HG03108 (cell line): ENCODE results near the gene KCTD16.

ENCODE experiments used
- ATAC-seq: cut with Tn5 transposase; IDR thresholded peaks from one replicate; pipeline ENCODE4 v1.9.1; 2021; ENCODE audit warnings: moderate library complexity; ENCODE audit not compliant: unreplicated experiment

KCTD16 gene

DNA sequence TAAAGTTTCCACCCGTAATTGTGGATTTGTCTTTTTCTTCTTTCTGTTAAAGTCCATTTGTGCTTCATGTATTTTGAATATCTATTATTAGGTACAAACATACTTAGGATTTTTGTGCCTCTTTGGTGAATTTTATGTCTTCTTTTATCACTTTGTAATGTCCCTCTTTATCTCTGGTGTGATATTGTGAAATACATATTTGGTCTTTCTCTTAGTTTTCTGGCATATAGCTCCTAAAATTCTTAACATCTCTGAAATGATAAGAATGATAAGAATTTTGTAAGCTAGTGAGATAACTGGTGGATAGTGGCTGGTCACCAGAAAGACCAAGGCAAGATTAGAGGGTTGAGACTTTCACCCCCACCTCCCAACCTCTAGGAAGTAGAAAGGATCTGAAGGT lies 111.1 kb downstream of the KCTD16 start:
- ATAC-seq: no peak

DNA sequence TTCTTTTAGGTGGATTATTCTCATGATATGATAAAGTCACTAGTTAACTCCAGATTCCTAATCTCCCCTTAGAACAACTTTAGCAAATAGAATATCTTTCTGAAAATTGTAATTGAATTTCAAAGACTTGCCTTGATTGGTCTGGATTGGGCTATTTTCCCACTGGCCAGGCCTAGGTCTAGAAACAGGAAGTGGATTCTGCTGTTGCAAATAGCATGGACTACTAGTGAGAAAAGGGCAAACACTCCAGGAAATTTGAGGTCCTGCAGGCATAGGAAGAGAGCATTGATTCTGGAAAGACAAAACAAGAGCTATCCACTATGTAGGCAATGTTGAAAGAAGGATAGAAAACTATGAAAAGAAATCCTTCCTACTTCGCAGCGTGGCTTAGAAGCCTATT lies 113.4 kb downstream of the KCTD16 start:
- no peak for ATAC-seq

DNA sequence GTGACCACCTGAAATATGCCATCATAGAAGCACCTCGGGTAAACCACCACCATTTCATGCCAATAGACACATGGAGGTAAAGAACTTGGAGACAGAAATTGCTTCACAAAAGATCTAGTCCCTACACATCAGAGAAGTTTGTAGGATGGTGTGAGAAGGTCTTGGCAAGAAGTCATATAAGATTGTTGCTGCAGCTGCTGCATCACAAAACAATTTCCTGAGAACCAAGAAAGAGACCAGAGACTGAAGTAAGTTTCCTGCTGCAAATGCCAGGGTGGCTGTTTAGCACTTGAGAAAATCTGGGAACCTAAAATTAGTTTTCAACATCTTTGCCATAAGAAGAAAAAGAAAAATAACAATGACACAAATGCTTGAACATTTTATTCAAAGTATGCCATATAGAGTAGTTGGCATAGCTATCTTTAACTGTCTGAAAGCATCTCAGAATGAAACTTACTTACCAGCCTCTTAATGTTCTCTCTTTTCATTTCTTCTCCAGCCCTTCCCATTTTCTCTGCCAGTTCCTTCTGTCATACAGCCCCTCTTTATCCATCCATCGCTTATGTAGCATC lies 114.3 kb downstream of the KCTD16 start:
- ATAC-seq: no peak

DNA sequence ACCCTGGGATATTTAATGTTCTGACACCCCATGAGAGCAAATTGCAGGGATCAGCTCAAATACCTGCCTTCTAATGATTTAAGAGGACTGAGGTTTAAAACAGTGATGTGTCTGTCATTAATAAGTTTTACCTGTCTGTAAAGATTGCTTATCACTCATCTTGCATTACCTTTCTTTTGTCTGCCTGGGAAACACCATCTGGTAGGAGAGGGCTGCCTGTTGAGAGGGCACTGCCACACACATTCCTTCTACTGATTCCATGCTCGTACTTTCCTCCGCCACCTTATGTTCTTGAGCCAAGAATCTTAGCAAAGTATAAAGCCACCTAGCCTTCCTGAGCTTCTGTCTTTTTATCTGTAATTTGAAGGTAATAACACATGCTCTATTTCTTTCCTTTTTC lies 118.6 kb downstream of the KCTD16 start:
- no peak for ATAC-seq

DNA sequence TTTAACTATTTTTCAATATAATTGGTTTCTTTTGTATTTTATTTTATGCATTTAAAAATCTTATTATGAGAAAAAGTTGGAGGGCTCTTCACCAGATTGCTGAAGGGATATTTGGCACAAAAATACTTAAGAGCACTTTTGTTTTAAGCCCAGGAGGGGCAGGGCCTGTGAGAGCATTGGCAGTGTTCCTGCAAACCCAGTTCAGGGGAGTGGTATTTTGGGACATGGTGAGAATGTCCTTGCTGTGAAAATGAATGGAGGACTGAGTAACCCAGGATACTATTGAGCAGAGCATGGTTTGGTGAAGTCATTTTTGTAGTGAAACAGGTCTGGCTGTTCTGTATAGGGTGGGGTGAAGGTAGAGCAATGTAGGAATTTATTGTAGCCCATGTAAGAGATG lies 121.4 kb downstream of the KCTD16 start:
- no peak for ATAC-seq

DNA sequence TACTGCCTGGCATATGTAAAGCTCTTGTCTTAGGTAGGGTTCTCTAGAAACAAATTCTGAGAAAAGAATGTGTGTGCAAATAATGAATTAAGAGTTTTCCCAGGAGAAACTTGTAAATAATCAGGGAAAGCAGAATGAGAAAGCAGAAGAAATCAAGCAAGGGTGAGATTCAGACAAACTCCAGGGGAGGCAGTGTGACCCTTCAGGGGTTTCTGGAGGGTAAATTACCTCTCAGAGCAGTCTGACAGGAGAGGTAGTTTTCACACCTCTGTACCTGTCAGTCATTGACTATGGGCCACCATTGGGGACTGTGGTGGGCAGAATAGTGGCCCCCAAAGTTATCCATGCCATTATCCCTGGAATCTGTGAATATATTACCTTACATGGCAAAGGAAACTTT lies 124.6 kb downstream of the KCTD16 start:
- ATAC-seq: no peak

DNA sequence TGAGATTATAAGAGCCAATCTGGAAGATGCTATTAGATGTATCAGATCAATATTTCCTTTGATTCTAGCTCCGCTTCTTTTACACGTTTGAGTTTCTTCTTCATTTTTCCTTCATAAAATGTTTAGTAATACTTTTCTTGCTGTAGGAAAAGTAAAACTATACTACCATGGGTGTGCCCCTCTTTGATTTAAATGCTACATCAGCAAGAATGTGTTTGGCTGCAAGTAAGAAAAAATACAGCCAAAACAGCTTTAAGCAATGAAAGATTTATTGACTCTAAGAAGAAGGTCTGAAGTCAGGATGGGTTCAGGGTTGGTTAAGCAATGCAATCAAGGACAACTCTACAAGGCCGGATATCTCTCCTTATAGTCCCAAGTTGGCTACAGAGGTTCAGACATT lies 126.4 kb downstream of the KCTD16 start:
- no peak for ATAC-seq

DNA sequence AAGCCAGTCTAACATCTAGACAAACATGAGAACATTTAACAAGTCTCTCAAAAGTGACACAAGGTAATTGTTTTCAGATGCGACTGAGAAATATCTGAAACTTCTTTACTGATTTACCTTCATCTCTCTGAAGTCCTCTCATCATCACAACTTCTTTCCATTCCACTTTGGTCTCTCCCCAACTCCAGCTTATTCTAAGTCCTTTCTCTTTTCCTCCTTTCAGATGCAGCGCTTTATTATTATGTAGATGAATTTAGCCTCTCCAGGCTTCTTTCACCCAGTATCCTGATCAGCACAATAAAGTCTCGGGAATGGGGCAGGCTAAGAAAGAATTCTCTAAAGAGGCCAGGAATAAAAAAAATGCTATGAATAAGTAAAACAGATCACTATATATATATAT lies 128.0 kb downstream of the KCTD16 start:
- ATAC-seq: no peak

DNA sequence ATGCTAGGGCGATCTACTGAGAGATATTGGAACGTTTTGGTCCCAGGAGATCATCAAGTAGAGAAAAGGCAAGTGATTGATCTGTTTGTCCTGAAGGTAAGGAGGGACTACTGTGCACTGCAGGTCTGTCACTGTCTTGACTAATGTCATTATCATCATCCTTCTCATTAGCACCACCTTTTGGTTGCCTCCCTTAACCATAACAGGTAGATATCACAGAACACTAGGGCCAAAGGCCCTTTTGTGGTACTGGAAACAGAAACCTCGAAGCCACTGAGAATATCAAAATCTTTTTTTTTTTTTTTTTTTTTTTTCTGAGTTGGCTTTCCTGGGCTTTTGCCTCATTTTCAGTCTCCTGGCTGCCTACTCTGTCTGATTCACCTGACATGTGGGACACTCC lies 134.0 kb downstream of the KCTD16 start:
- ATAC-seq: no peak

DNA sequence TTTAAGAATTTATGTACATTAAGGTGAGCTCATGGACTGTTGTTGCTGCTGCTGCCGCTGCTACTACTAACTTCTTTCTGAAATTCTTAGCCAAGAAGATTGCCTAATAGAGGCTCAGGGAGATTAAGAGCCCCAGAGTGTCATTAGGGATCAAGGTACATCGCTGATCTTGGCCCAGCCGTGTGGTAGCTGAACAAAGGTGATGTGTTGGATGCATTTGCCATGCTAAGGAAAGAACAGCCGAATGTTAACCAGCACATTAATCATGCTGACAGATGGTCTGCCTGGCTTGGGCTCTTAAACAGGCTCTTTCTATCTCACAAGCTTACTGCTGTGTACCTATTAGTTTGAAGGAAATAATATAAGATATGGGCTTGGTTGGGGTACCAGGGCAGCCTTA lies 137.1 kb downstream of the KCTD16 start:
- no peak for ATAC-seq

DNA sequence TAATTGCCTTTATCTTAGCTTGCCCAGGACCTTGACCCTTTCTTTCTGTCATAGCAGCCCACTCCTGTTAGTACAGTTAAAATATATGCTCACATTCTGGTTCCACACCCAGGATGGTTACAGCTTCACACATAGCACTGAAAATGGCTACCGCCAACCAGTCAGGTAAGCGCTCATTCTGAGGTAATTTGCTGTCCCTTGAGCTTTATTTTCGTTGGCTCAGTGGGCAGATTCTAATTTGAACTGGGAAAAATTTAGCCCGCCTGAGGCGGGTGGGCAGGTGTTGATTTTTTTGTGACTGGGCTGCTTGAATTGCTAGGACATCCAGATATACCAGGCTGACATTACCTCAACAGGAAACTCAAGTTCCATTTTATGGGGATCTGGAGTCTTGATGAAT lies 137.5 kb downstream of the KCTD16 start:
- ATAC-seq: no peak

DNA sequence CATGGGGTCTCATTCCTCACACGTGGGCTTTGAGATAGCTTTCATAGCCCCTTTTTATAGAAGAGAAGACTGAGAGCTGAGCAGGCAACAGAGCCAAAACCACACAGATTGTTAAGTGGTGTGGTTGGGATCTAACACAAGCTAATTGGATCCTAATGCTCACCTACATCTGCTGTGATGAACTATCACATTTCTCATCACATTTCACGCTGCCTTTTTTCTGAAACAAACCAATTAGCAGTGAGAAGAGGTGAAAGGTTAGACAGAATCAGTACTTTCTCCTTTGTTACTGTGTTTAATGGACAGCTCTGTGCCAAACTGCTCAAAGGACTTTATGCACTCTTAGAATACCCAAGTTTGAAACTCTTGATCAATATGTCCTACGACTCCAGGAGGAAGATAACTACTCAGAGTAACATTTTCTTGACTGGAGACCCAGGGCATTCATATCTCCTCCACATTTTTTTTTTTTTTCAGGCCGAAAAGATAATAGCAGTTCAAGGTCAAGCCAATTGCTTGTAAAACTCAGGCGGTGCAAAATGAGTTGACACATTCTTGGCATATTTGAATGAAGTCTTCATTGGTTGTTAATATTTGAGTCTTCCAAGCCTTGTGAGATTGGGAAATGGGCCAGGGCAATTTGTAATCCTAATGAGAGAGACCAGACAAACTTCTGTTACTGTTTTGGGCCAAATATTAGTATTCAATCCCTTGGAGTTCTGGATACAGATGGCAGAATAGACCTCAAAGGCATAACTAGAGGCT lies 138.4 kb downstream of the KCTD16 start:
- ATAC-seq: no peak

DNA sequence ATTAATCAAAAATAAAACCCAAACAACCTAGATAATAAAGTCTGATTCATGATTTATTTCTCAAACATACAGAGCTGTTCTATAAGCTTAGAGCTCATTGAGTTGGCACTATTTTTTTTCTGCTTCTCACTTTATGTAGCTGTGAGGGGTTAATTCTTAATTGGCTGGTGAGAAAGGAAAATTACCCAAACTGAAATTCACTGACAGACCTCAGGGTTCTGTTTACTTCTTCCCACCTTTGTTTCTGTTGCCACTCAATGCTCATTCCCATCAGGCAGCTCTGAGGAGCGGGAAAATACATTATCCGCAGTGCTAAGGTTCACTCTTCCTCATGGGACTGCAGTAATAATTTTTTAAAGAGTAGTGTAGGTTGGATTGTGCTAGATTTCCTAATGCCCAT lies 139.9 kb downstream of the KCTD16 start:
- ATAC-seq: no peak

DNA sequence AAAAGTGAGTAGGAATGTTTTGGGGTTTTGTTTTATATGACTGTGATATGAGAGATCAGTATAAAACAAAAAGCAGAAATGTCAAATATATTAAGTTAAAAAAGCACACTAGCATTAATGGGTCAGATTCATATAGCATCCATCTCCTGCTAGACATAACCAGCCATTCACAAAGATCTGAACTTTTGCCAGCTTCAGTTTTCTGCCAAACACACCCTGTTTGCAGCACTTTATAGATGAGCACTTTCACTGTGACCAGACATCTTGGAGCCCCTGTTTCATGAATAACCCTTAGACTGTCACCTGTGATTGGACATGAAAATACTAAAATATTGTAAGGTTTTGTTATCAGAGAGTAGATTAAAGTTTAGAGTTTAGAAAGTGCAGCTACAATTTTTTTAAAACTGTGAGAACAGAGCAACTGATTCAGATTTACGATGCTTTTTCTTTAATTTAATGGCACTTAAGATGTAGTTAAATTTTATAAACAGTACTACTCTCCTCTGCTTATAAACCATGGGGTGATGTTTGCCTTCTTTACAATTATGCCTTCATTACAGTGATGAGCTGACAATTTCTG lies 142.6 kb downstream of the KCTD16 start:
- no peak for ATAC-seq

DNA sequence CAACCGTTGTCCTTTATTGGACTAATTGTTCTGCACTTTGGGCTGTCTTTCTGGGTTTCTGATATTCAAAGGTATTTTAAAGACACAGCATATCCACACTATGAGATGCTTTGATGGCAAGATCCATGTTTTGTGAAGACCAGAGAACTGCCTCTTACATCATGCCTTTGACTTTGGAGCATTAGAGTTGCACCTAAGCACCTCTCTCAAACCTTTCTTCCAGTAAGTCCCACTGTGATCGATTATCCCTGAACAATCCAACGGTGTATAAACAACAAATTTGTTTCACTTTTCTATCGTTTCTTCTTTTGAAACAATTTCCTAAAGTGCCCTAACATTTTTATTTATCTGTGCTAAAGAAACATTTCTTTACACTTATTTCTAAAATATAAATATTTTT lies 144.4 kb downstream of the KCTD16 start:
- no peak for ATAC-seq

DNA sequence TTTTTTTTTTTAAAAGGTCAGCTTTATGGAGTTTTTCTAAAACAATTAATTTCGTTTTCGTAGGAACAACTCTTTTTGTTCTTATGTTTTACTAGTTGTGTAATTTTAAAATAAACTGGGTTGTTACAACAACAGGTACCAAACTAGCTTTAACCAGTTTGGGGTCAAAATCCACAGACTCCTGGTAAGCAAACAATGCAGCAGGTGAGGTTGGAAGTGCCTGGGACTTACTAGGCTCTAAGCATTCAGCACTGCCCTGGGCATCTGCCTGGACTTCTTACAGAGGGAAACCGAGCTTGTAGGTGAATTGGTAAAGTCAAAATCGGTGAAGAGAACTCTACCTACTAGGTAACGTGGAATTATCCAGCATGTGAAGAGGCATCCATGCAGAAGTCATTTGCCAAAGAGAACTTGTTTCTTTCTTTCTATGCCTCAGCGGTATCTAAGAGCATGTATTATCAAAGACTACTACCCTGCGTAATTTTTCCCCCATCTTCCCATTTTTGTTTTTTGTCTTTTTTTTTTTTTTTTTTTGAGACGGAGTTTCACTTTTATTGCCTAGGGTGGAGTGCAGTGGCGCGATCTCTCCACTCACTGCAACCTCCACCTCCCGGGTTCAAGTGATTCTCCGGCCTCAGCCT lies 145.4 kb downstream of the KCTD16 start:
- no peak for ATAC-seq

DNA sequence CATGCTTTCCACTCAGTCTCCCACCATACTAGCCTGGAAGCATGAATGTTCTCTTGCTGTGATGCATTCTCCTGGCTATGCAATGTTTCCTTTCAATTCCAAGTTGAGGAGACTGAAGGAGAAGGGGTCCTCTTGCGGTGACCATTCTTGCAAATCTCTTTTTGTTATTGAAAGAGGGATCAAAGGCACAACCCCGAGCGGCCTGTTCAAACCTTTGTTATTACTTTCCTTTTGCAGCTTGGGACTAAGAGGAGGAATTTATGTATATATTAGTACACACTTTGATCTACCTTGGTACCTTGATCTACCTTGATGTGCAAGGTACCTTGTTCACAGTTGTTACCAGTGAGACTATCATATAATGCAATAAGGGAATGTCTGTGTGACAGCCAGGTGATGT lies 147.3 kb downstream of the KCTD16 start:
- no peak for ATAC-seq

DNA sequence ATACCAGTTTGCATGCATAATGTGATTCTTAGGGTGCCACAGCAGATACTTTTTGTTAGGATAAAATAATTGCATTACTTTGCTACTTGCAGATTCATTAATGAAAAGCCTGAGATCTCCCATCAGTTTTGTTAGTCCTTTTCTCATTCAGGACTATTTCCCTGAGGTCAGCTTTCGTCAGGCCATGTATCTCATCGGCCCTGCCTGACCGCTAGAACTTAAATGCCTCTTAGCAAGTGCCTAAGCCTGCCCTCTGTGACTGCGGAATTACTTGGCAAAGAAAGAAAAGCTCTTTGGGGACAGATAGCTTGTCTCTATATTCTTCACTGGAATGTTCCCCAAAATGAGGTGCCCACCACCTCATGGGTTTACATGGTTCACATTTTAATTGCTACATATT lies 147.8 kb downstream of the KCTD16 start:
- ATAC-seq: no peak

DNA sequence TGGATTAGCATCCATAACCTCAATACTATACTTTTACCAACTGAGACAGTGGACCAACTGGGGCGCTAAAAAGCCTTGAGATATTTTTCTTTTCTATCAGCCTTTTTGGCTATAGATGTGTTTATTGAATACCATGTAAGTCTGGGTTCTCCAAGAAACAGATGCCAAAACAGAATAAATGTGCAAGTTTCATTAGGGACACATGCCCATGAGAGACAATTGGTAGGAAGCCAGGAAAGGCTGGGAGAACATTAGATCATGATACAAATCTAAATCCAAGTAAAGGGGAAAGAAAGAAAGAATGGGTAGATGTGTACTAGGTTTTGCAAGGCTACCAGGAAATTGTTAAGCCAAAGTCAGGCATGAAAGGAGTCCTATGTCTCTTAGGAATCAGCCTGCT lies 152.5 kb downstream of the KCTD16 start:
- no peak for ATAC-seq

DNA sequence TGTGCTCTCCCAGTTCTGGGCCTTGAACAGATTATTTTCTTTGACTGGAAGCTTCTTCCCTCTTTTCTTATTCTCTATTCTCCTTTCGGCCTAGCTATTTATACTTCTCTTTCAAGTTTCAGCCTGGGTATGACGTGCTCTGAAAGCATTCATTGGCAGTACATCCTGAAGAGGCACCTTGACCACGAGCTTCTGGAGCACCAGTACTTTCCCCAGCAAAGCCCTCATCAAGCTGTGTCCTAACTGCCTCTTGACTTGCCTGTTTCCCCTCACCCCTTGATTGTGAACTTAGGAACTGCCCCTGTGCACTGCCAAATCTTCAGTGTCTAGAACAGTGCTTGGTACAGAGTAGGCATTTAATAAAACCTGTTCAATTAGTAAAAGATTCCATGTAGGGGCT lies 154.9 kb downstream of the KCTD16 start:
- no peak for ATAC-seq

DNA sequence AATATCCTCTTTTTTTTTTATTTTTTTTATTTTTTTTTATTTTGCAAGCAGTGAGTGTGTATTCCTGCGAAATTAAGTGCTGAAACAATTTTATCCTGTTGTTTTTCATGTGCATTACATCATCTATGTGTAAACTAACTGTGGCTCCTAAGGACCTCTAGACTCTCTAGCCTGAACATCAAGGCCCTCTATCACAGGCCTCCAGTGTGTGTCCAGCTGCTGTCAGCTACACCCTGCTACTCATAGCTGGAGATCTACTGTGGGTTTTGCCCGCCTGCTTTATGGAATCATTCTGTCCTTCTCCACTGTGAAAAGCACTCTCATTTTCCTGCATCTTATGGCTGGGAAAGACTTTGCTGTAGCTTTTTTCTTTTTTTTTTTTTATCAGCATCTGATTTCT lies 157.8 kb downstream of the KCTD16 start:
- no peak for ATAC-seq

DNA sequence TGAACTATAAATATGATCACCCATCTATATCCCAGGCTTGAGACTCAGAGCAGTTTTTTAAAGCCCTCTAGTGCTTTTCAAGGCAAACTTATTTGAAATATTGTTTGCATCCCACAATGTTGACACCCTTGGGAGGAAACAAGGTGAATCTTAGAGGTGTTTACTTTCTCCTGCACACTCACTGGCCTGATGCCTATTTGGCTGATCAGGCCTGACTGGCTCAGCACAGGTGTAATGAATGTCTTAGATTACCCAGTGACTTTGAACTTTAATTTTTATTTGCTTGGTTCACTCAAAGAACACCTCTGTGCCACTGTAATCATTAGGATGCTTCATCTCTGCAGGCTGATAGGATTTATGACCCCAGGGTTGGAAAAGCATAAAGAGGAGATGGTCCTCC lies 158.3 kb downstream of the KCTD16 start:
- no peak for ATAC-seq
